GM19035 (cell line): ENCODE data around the gene CRKL.
"Not testable (repeated sequence)": the region's sequence is repeated elsewhere in the genome, so short reads cannot be mapped to it uniquely, and the experiment has no call there.

Experiments used
- ATAC-seq: cut with Tn5 transposase; IDR thresholded peaks from one replicate; pipeline ENCODE4 v1.9.1; 2021; ENCODE audit not compliant: unreplicated experiment

Gene CRKL

DNA sequence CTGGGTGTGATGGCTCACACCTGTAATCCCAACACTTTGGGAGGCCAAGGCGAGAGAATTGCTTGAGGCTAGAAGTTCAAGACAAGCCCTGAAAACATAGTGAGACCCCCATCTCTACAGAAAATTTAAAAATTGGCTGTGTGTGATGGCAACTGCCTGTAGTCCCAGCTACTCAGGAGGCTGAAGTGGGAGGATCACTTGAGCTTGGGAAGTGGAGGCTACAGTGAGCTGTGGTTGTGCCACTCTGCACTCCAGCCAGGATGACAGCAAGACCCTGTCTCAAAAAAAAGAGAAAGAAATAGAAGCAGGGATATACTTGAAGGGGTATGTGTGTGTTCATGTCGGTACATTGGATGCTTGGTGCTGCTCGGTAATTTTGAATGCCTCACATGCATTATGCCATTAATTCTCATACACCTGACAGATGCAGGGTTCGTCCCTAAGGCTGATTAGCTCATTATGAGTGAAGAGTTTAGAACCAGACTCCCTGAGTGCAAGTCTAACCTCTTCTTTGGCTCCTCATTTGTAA lies 14.0 kb downstream of the CRKL start:
- ATAC-seq = no peak

DNA sequence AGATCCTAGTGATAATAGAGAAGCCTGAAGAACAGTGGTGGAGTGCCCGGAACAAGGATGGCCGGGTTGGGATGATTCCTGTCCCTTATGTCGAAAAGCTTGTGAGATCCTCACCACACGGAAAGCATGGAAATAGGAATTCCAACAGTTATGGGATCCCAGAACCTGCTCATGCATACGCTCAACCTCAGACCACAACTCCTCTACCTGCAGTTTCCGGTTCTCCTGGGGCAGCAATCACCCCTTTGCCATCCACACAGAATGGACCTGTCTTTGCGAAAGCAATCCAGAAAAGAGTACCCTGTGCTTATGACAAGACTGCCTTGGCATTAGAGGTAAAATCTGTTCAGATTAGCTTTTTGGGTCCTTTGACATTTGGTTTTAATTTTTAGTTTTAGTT lies 16.7 kb downstream of the CRKL start:
- no peak for ATAC-seq

DNA sequence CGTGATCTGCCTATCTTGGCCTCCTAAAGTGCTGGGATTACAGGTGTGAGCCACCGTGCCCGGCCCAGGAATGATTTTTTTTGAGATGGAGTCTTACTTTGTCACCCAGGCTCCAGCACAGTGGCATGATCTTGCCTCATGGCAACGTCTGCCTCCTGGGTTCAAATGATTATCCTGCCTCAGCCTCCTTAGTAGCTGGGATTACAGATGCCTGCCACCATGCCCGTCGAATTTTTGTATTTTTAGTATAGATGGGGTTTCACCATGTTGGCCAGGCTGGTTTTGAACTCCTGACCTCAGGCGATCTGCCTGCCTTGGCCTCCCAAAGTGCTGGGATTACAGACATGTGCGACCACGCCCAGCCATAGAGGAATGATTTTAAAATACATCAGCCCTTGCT lies 17.8 kb downstream of the CRKL start:
- ATAC-seq = not testable (repeated sequence)

DNA sequence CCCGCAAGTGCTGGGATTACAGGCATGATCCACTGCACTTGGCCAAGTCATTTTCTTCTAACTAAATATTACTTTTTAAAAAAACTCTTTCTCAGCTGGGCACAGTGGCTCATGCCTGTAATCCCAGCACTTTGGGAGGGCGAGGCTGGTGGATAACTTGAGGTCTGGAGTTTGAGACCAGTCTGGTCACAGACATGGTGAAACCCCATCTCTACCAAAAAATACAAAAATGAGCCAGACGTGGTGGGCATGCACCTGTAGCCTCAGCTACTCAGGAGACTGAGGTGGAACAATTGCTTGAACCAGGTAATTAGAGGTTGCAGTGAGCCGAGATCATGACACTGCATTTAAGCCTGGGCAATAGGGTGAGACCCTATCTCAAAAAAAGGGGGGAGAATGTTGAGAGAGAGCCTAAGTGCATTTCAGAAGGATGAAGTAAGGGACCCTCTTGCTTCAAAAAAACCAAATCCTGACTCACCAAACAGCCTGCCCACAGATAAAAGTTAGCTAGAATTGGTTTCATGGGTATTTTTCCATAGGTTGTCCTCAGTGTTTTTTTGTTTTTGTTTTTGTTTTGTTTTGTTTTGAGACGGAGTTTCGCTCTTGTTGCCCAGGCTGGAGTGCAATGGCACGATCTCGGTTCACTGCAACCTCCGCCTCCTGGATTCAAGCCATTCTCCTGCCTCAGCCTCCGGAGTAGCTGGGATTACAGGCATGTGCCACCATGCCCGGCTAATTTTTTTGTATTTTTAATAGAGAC lies 18.8 kb downstream of the CRKL start:
- ATAC-seq = not testable (repeated sequence)

DNA sequence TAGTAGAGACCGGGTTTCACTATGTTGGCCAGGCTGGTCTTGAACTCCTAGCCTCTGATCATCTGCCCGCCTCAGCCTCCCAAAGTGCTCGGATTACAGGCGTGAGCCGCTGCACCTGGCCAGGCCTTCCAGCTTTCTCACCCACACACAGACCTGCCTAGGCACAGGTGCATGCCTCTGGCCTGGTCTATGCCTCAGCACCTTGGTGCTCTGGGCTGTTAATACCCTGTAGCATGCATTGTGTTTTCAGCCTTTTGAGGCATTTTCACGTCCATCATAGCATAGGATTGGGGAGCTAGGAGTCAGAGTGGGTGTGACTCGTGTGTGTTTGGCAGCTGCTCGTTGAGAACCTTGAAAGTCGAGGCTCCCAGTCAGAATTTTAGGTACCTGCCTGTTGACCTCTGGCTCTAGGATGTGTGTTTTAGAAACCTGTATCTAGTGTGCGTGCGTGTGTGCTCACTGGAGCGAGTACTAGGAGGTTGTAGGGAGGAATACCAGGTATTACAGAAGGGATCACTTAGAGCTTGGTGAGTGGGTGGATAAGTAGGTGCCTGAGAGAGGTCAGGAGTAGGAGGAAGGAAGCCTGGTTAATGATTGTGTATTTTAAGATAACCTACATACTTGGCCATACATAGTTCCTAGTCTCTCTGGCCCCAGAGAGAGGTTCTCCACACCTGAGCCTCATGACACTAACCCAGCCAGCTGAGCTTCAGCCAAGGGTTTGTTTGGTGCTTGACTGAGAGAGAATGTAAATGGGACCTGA lies 20.0 kb downstream of the CRKL start:
- ATAC-seq = no peak

DNA sequence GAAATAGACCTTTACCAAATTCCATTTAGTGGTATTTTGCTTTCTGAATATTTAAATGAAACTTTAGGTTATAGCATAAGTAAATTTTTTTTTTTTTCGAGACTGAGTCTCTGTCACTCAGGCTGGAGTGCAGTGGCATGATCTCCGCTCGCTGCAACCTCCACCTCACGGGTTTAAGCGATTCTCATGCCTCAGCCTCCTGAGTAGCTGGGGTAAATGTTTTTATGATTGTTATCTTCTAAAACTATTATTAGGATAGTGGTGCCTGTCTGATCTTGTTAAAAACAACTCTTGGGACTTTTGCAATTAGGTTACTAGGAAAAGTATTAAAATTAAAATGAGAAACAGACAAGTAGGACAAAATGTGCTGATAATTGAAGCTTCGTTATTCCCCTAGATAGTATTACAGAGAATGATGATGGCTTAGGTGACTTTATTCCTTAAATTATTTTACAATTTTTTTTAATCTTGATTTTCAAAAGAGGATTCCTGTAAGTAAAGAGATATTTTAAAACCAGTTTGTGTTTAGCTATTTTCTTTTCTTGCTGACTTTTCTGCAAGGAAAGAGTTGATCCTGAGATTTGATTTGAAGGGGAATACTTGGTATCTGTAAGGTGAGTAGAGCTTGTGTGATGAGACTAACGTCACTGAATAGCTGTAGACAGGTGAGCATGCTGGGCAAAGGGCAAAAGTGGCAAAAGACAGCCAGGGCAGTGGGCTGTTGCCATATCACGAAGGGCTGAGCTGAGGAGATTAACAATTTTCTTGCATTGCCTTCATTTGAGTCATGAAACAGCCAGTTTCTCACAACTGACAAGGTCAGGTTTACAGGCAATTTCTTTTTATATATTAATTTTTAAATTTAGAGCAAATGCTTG lies 20.8 kb downstream of the CRKL start:
- ATAC-seq = no peak

DNA sequence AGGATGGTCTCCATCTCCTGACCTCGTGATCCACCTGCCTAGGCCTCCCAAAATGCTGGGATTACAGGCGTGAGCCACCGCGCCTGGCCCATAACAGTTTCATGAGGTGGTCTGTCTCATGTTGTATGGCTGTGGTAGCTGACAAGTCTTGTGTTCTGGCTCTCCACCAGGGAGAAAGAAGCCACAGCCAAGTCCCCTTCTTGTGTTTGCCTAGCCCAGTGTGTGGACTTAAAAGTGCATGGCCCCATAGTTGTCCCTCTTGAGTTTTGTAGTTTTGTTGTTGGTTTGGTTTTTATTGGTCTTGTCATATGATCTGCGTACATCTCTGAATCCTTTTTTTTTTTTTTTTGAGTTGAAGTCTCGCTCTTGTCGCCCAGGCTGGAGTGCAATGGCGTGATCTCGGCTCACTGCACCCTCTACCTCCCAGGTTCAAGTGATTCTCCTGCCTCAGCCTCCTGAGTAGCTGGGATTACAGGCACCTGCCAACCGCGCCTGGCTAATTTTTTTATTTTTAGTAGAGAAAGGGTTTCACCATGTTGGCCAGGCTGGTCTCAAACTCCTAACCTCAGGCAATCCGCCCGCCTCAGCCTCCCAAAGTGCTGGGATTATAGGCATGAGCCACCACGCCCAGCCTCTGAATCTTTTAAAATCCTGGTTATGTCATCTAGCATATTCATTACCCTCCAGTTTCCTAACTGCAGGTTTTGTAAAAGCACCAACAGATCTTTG lies 22.4 kb downstream of the CRKL start:
- not testable (repeated sequence) for ATAC-seq

DNA sequence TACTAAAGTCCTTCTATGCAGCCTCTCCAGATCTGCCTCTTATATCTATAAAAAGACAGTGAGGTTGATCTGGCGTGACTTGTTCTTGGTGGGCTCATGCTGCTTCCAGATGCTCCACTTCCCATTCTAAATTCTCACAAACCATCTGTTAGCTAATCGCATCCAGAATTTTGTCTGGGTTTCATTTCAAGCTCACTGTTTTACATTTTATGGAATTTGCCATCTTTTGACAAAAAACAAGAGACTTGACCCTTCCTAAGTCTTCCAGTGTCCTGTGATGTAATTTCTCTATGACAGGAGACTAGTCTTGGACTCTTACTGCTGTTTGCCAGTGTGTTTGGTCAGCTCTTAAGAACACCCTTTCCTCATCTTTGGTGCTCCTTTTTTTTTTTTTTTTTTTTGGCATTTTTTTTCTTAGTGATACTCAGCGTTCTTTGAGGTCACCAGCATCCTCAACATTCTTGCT lies 23.0 kb downstream of the CRKL start:
- ATAC-seq = no peak

DNA sequence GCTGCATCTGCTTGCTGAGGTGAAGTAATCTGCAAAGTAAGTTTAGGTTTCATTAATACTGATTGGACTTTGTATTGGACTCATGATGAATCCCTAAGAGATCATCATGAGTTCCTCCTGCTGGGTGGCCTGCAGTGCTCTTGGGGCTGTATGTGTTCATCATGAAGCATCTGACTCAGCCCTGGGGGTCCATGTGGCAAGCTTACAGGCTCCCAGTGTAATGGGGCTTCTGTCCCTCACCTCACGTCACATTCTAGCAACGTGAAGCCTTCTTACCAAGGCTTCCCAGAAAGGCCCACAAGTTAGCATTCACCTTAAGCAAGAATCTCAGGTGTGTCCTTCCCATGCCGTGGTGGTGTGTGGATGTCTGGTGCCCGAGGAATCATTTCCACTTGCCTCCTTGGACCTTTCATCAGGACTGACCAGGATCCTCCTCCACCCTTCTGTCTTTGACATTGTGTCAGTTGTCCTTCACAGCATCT lies 23.7 kb downstream of the CRKL start:
- no peak for ATAC-seq

DNA sequence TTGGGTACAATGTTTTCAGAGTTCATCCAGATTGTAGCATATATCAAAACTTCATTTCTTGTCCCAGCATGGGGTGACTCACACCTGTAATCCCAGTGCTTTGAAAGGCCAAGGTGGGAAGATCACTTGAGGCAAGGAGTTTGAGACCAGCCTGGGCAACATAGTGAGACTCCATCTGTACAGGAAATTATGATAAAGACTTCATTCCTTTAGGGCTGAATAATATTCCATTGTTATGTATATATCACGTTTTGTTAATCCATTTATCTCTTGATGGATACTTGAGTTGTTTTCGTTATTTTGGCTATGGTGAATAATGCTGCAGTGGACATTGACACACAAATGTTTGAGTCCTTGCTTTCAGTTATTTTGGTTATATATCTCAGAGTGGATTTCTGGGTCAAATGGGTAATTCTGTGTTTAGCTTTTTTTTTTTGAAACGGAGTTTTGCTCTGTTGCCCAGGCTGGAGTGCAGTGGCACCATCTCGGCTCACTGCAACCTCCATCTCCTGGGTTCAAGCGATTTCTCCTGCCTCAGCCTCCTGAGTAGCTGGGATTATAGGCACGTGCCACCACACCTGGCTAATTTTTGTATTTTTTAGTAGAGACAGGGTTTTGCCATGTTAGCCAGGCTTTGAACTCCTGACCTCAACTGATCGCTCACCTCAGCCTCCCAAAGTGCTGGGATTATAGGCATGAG lies 25.1 kb downstream of the CRKL start:
- ATAC-seq = not testable (repeated sequence)

DNA sequence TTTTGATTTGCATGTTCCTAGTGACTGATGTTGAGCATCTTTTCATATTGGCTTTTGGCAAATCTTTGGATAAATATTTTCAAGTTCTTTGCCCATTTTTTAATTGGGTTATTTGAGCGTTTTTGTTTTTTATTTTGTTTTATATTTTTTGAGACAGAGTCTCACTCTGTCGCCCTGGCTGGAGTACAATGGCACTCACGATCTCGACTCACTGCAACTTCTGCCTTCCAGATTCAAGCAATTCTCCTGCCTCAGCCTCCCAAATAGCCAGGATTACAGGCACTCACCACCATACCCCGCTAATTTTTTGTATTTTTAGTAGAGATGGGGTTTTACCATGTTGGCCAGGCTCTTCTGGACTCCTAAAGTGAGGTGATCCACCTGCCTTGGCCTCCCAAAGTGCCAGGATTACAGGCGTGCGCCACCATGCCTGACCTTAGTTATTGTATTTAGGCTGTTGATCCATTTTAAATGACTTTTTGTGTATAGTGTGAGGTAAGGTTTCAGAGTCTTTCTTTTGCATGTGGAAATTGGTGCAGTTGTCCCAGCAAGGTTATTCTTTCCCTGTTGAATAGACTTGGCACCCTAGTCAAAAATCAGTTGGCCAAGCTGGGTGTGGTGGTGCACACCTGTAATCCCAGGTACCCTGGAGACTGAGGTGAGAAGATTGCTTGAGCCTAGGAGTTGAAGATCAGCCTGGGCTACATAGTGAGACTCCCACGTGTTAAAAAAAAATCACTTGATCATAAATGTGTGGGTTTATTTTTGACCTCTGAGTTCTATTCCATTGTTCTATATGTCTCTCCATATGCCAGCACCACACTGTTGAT lies 26.1 kb downstream of the CRKL start:
- ATAC-seq = no peak

DNA sequence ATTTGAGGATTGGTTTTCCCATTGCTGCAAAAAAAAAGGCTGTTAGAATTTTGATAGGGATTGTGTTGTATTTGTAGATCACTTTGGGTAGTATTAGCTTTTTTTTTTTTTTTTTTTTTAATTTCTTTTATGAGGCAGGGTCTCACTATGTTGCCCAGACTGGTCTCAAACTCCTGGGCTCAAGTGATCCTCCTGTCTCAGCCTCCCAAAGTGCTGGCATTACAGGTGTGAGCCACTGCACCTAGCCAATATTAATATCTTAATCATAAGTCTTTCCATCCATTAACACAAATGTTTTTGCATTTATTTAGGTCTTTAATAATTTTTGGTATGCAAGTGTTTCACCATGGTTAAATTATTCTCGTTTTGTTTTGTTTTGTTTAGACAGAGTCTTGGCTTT lies 26.8 kb downstream of the CRKL start:
- ATAC-seq = no peak

DNA sequence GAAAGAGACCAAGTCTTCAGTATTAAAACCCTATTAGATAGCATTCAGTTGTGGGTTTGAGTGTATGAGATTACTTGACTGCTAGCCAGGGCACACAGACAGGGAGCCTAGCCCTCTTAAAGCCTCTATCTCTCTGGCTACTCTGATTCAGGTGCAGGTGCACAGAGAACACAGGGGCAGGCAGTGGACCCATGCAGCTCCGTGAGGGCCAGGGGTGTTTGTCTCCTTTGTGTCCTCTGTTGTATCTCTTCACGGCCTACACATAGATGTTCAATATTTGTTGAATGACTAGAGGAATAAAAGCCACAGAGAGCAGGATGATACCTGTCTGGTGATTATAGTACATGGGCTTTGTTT lies 28.3 kb downstream of the CRKL start:
- no peak for ATAC-seq

DNA sequence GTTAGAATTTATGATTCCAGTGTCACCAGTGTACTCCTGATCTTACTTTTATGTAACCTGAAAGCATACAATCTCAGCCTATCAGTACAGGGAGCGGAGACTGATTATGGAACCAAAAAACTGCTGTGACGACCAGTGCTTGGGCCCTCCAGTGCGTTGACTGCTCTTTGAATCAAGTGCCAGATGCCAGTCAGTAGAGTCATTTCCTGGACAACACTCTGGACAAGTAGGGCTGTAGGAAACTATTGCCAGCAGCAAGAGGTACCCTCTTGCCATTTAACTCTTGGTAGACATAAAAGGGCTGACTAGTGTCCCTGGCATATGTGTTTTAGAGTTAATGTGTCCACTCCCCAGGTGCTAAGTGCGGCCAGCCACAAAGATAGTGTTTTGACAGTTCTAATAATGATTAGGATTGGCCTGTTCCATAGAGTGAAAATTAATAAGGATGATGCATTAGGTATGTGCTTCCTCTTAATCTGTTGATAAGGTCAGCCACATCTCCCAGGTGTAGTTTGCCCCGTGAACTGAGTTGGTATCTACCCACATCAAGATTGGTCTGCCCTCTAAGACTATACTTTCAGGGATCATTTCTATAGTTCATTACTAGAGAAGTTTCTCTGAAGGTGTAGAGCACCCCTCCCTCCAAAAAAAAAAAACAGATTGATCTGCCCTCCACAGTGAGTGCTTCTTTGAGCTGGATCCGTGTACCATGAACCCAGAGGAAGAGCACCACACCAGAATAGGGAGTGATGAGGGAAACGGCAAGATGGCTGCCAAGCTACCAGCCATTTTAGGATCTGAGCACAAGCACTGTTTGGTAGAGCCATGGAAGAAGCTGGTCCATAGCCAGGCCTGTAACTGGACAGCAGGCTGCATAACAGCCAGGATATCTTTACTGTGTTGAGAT lies 29.1 kb downstream of the CRKL start:
- no peak for ATAC-seq

DNA sequence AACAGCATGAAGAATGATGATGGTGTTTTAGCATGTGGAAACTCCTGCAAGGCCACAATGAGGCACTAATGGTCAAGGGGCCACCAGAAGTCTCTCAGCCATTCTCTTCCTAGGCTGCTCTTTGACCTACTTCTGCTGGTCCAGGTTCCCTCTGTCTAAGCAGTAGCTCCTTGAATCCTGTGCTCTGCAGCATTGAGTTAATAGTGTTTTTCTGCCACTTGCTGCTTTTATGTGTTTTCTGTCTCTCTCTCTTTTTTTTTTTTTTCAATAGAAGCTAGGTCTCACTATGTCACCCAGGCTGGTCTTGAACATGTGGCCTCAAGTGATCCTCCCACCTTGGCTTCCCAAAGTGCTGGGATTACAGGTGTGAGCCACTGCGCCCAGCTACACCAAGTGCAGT lies 29.8 kb downstream of the CRKL start:
- ATAC-seq = no peak

DNA sequence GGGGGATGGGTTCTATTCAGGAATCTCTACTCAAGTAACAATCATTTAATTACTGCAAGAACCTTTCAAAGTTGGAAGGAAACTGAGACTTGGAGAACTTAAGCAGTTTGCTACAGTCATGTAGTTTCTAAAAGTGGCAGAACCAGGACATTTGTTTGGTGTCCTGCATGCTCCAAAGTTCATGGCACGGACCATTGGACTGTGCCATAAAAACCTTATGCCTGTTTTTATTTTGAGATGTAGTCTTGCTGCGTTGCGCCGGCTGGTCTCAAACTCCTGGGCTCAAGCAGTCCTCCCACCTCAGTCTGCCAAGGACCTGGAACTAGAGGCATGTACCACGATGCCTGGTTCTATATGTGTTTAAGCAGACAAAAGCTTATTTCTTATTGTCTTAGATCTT lies 31.2 kb downstream of the CRKL start:
- ATAC-seq = no peak

DNA sequence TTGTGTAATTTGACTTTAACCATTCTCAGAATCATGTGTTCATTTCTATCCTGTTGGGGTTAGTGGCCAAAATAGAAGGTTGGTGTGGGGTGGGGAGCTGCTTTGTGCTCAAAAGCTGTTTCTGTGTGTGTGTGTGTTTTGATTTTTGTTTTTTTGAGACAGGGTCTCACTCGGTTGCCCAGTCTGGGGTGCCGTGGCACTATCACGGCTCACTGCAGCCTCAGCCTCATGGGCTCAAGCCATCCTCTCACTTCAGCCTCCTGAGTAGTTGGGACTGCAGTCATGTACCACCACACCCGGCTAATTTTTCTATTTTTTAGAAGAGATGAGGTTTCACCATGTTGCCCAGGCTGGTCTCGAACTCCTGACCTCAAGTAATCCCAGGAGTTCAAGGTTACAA lies 31.8 kb downstream of the CRKL start:
- ATAC-seq = no peak

DNA sequence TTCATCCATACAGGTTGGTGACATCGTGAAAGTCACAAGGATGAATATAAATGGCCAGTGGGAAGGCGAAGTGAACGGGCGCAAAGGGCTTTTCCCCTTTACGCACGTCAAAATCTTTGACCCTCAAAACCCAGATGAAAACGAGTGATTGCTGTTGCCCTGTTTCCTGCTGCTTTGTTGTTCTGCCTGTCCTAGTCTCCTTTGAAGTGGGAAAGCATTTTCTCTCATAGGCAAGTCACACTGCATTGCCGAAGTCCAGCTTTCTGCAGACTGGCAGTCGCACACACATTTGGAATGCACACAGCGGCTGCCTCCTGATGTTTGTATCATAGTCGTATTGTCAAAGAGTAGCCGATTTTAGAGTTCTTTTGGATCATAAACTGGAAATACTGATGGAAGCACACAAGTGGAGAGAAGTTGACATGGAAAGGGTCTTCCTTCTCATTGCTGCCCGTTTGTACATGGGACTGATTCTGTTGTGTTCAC lies 32.5 kb downstream of the CRKL start:
- ATAC-seq = no peak
